Measurements from ENCODE around the gene ST8SIA6. TPM values are rescaled to one million over a fixed set of nuclear protein-coding genes. Genes with fewer than 3 reads are reported as not detected.

Gene ST8SIA6
- total and polyA plus RNA-seq, 10 of the 15 experiments (the other 5 are each of a cell fraction or from before 2014, with no cell fraction given), result 0.22 TPM; not detected in 9

DNA sequence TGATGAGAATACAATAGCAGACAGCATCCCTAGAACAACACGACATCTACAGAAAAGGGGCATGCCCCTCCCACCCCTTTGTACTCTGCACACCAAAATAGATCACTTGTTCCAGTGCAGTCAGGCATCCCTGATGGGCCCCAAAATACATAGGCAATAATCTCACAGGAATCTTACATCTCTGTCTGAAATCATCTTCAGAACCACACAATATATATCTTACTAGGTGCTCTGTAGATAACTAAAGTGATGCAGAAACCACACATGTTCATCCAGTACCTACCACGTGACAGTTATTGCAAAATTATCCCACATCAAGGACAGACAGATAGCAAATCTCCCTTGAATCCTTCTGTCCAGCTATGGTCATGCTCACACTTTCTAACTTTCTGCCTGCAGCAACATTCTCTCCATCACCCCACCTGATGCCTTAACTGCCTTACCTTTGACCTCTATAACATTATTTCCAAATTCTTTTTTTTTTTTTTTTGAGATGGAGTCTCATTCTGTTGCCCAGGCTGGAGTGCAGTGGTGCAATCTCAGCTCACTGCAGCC lies 30.7 kb downstream of the ST8SIA6 start:
- DNase-seq (ENCODE audit: low read depth, low spot score), result no peak
- ChIA-PET SMC1A (ENCODE audit: uncharacterized antibody, unreplicated experiment) (interaction anchor here (1.2 kb wide), 1 partner anchor 179 kb away, joined by 3 read pairs; no protein-coding TSS in a partner anchor), POLR2A (no interaction called here), RAD21 (ENCODE audit: unreplicated experiment) (interaction anchor here (0.7 kb wide), 1 partner anchor 11 kb away, joined by 3 read pairs; no protein-coding TSS in a partner anchor), CTCF (interaction anchor here (0.7 kb wide), 1 partner anchor 87 kb away, joined by 4 read pairs; no protein-coding TSS in a partner anchor)
- TF ChIP-seq NFYA (IDR thresholded peaks at IDR 0.05; ENCODE audit: borderline replicate concordance, low read depth, low read length) (no peak), POLR2A (IDR thresholded peaks at IDR 0.05; ENCODE audit: low read depth, low read length) (no peak), CREM (IDR thresholded peaks at IDR 0.05; ENCODE audit: low read depth) (no peak), CBX5 (IDR thresholded peaks at IDR 0.05; ENCODE audit: low read depth) (no peak), TARDBP (IDR thresholded peaks at IDR 0.05; ENCODE audit: borderline replicate concordance) (no peak), TAF1 (IDR thresholded peaks at IDR 0.05; ENCODE audit: borderline replicate concordance, low read depth, low read length) (no peak), SMARCA5 (IDR thresholded peaks at IDR 0.05) (no peak), GATAD2B (conservative IDR thresholded peaks at IDR 0.05; ENCODE audit: low read depth) (no peak), PKNOX1 (IDR thresholded peaks at IDR 0.05) (no peak), NR2F1 (conservative IDR thresholded peaks at IDR 0.05) (no peak), KLF5 (IDR thresholded peaks at IDR 0.05; ENCODE audit: partially characterized antibody) (no peak), SP1 (IDR thresholded peaks at IDR 0.05; ENCODE audit: low read depth, low read length) (no peak), RAD21 (IDR thresholded peaks at IDR 0.05; ENCODE audit: insufficient read depth, low read depth, low read length) (no peak)
- TF ChIP-seq, protein P1, sequence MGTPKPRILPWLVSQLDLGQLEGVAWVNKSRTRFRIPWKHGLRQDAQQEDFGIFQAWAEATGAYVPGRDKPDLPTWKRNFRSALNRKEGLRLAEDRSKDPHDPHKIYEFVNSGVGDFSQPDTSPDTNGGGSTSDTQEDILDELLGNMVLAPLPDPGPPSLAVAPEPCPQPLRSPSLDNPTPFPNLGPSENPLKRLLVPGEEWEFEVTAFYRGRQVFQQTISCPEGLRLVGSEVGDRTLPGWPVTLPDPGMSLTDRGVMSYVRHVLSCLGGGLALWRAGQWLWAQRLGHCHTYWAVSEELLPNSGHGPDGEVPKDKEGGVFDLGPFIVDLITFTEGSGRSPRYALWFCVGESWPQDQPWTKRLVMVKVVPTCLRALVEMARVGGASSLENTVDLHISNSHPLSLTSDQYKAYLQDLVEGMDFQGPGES (IDR thresholded peaks at IDR 0.05), result no peak
- no TSS peak for BruUV-seq (replicated peaks)
- H3K4me1 ChIP-seq (ENCODE audit: control insufficient read depth, insufficient read depth, low read length), result peaks cover 3% of the 10 kb centered on the region; the same call in 1 of the 2 replicates
- no peak for FAIRE-seq
- no peak overlapping the region for H3K27ac ChIP-seq (ENCODE audit: control insufficient read depth, insufficient read depth)
- in situ Hi-C loops (cut with MboI) (no loop called here), intact Hi-C loops (cut with micrococcal nuclease; ENCODE audit: unreplicated experiment) (no loop called here)
- WGBS (ENCODE audit: insufficient coverage, insufficient replicate concordance, low lambda C conversion rate, missing lambda C conversion rate), result 0% methylated on average over 2 of the region's 2 CpGs
- no peaks in the 10 kb centered on the region for H4K20me1 ChIP-seq (ENCODE audit: control insufficient read depth, insufficient read depth)
- no peak for ATAC-seq
- H3K9ac ChIP-seq (ENCODE audit: control insufficient read depth, insufficient read depth, low read length), result no peak overlapping the region
- no peaks in the 10 kb centered on the region for H3K36me3 ChIP-seq (ENCODE audit: control insufficient read depth in 2 of 2, insufficient read depth in 2 of 2, low read length in 1 of 2)
- H3K9me3 ChIP-seq (replicated peaks; ENCODE audit: control insufficient read depth, insufficient read depth, low read length), result no peaks in the 10 kb centered on the region; the same call in 2 of the 3 replicates
- H2AFZ ChIP-seq (ENCODE audit: control insufficient read depth, low read depth, low read length), result no peak overlapping the region
- H3K4me3 ChIP-seq, result no peak overlapping the region
- H3K4me2 ChIP-seq (ENCODE audit: control insufficient read depth, insufficient read depth), result no peak overlapping the region
- H3K27me3 ChIP-seq (replicated peaks in 1 of 2; ENCODE audit: control insufficient read depth in 2 of 2, insufficient read depth in 2 of 2, low read length in 1 of 2), result peaks cover 0 to 5% of the 10 kb centered on the region in 2 experiments; a peak in 2 of 4 replicates
- no peaks in the 10 kb centered on the region for H3K79me2 ChIP-seq (ENCODE audit: control insufficient read depth, insufficient read depth, low read length)

Measured in GM12878 (cell line).